ENCODE results near the gene MYCL. TPM values are rescaled to one million over a fixed set of nuclear protein-coding genes. Genes with fewer than 3 reads are reported as not detected.

The MYCL gene
- polyA plus RNA-seq, 2 of the 4 experiments (the other 2 are of a cell fraction): 0.68 to 1.3 TPM

DNA sequence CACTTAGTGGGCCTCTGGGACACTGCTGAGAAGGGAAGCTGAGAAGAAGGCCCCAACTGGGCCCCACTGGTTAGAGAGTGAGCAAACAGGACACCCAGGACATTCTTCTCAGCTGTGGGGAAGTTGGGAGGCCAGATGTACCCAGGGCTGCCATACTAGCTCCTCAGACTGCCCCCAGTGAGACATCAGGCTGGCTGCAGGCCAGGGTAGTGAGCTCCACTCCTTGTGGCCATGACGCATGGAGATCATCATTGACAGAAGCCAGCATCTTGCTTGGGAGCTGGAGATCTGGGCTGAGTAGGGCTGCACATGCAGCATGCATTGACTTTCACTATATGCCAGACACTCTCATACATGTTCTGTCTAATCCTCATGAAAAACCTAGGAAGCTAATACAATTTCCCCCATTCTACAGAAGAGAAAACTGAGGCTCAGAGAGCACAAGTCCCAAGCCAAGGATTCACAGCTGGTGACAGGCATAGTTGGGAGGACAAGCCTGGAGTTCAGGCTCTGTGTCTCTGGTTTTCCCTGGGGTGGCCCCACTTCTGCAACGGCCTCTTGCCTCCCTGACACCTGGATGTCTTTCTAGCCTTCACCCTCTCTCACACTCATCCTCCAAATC is 24.1 kb upstream of the MYCL start:
- FAIRE-seq: no peak
- Histone ChIP-seq H3K4me2 (no peak overlapping the region), H3K9me3 (no peaks in the 10 kb centered on the region), H3K27ac (no peak overlapping the region), H3K4me3 (no peak overlapping the region), H3K4me1 (no peaks in the 10 kb centered on the region; the same call in 2 of the 3 replicates)
- WGBS (ENCODE audit: missing lambda C conversion rate): 88% methylated on average over 1 of the region's 2 CpGs
- DNase-seq (ENCODE audit: low read depth in 1 of 2, low spot score in 1 of 2): no peak
- ChIA-PET CTCF (interaction anchor here (1.8 to 3.4 kb wide), 4 partner anchors 9 to 106 kb away, joined by 5 to 23 read pairs (median 8); partner anchors contain the start of gene MYCL), POLR2A (no interaction called here)
- ATAC-seq: no peak
- no peak for TF ChIP-seq HEYL (CRISPR knock-in tag; IDR thresholded peaks at IDR 0.05)
- TF ChIP-seq, protein P1, sequence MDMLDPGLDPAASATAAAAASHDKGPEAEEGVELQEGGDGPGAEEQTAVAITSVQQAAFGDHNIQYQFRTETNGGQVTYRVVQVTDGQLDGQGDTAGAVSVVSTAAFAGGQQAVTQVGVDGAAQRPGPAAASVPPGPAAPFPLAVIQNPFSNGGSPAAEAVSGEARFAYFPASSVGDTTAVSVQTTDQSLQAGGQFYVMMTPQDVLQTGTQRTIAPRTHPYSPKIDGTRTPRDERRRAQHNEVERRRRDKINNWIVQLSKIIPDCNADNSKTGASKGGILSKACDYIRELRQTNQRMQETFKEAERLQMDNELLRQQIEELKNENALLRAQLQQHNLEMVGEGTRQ (IDR thresholded peaks at IDR 0.05): no peak
- TF ChIP-seq, protein P2, sequence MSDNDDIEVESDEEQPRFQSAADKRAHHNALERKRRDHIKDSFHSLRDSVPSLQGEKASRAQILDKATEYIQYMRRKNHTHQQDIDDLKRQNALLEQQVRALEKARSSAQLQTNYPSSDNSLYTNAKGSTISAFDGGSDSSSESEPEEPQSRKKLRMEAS (IDR thresholded peaks at IDR 0.05): no peak
- TF ChIP-seq FOSL2 (IDR thresholded peaks at IDR 0.05): no peak
- TF ChIP-seq FOSL2 (CRISPR knock-in tag; IDR thresholded peaks at IDR 0.05): no peak

DNA sequence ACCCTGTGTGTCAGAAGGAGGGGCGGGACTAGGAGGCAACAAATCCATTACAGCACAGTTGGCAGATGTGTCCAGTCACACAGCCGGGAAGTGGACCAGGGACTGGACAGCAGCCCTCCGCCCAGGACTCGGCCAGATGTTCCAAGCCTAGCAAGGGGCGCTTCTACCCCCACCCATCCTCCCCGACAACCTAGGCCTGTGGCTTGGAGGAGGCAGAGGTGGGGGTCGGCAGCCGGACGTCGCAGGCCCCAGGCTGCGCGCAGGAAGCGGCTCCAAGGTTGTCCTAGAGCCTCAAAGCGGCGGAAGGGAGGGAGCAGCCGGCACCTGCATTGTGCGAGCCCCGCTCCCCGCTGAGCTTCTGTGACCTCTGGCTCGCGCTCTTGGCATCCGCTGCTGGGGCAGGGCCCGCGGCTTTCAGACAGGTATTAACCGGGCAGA is 20.6 kb upstream of the MYCL start:
- TF ChIP-seq MYC (IDR thresholded peaks at IDR 0.05; ENCODE audit: borderline replicate concordance, low read length) (no peak), TFCP2L1 (CRISPR knock-in tag; IDR thresholded peaks at IDR 0.05) (no peak), CHD2 (IDR thresholded peaks at IDR 0.05; ENCODE audit: low read length, partially characterized antibody) (no peak), GATA3 (IDR thresholded peaks at IDR 0.05; ENCODE audit: borderline replicate concordance) (no peak), ZFP36 (IDR thresholded peaks at IDR 0.05; ENCODE audit: borderline replicate concordance, partially characterized antibody) (no peak), FOSL2 (IDR thresholded peaks at IDR 0.05) (no peak), FOSL2 (CRISPR knock-in tag; IDR thresholded peaks at IDR 0.05) (no peak), FOSB (CRISPR knock-in tag; IDR thresholded peaks at IDR 0.05) (no peak), SMC3 (IDR thresholded peaks at IDR 0.05) (no peak), CBX2 (IDR thresholded peaks at IDR 0.05; ENCODE audit: borderline replicate concordance, low read depth) (no peak), HDAC2 (IDR thresholded peaks at IDR 0.05) (no peak), CBX8 (IDR thresholded peaks at IDR 0.05) (no peak), HOXB13 (CRISPR knock-in tag; IDR thresholded peaks at IDR 0.05; ENCODE audit: low read depth) (no peak), JUNB (IDR thresholded peaks at IDR 0.05) (no peak)
- TF ChIP-seq, protein P3, sequence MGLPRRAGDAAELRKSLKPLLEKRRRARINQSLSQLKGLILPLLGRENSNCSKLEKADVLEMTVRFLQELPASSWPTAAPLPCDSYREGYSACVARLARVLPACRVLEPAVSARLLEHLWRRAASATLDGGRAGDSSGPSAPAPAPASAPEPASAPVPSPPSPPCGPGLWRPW (IDR thresholded peaks at IDR 0.05): no peak
- TF ChIP-seq, protein P4, sequence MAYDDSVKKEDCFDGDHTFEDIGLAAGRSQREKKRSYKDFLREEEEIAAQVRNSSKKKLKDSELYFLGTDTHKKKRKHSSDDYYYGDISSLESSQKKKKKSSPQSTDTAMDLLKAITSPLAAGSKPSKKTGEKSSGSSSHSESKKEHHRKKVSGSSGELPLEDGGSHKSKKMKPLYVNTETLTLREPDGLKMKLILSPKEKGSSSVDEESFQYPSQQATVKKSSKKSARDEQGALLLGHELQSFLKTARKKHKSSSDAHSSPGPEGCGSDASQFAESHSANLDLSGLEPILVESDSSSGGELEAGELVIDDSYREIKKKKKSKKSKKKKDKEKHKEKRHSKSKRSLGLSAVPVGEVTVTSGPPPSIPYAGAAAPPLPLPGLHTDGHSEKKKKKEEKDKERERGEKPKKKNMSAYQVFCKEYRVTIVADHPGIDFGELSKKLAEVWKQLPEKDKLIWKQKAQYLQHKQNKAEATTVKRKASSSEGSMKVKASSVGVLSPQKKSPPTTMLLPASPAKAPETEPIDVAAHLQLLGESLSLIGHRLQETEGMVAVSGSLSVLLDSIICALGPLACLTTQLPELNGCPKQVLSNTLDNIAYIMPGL (CRISPR knock-in tag; IDR thresholded peaks at IDR 0.05; ENCODE audit: borderline replicate concordance): no peak
- TF ChIP-seq, protein P5, sequence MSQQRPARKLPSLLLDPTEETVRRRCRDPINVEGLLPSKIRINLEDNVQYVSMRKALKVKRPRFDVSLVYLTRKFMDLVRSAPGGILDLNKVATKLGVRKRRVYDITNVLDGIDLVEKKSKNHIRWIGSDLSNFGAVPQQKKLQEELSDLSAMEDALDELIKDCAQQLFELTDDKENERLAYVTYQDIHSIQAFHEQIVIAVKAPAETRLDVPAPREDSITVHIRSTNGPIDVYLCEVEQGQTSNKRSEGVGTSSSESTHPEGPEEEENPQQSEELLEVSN (IDR thresholded peaks at IDR 0.05; ENCODE audit: borderline replicate concordance, low read depth): no peak
- TF ChIP-seq, protein P6, sequence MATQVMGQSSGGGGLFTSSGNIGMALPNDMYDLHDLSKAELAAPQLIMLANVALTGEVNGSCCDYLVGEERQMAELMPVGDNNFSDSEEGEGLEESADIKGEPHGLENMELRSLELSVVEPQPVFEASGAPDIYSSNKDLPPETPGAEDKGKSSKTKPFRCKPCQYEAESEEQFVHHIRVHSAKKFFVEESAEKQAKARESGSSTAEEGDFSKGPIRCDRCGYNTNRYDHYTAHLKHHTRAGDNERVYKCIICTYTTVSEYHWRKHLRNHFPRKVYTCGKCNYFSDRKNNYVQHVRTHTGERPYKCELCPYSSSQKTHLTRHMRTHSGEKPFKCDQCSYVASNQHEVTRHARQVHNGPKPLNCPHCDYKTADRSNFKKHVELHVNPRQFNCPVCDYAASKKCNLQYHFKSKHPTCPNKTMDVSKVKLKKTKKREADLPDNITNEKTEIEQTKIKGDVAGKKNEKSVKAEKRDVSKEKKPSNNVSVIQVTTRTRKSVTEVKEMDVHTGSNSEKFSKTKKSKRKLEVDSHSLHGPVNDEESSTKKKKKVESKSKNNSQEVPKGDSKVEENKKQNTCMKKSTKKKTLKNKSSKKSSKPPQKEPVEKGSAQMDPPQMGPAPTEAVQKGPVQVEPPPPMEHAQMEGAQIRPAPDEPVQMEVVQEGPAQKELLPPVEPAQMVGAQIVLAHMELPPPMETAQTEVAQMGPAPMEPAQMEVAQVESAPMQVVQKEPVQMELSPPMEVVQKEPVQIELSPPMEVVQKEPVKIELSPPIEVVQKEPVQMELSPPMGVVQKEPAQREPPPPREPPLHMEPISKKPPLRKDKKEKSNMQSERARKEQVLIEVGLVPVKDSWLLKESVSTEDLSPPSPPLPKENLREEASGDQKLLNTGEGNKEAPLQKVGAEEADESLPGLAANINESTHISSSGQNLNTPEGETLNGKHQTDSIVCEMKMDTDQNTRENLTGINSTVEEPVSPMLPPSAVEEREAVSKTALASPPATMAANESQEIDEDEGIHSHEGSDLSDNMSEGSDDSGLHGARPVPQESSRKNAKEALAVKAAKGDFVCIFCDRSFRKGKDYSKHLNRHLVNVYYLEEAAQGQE (IDR thresholded peaks at IDR 0.05): no peak
- ChIA-PET POLR2A (no interaction called here), CTCF (interaction anchor here (0.6 to 8.0 kb wide), 6 partner anchors 11 to 108 kb away, joined by 3 to 151 read pairs (median 26); no protein-coding TSS in a partner anchor)
- Histone ChIP-seq H3K27ac (no peak overlapping the region), H3K4me2 (no peak overlapping the region), H3K9me3 (no peaks in the 10 kb centered on the region), H3K4me3 (no peak overlapping the region), H3K4me1 (no peaks in the 10 kb centered on the region)
- FAIRE-seq: no peak
- no peak for ATAC-seq
- DNase-seq (ENCODE audit: low read depth in 1 of 2, low spot score in 1 of 2): no peak
- WGBS (ENCODE audit: missing lambda C conversion rate): 82% methylated on average over 12 of the region's 25 CpGs

Measured in A549 (cell line).